ENCODE data around the gene GAGE10. TPM values are rescaled to one million over a fixed set of nuclear protein-coding genes. Genes with fewer than 3 reads are reported as not detected.
A peak's percentile ranks its signal among the peaks of the same experiment; 100 is the strongest.

Gene GAGE10
- total and polyA plus RNA-seq, 2 of the 8 experiments (the other 6 are each of a cell fraction or from before 2014, with no cell fraction given), result not detected

DNA sequence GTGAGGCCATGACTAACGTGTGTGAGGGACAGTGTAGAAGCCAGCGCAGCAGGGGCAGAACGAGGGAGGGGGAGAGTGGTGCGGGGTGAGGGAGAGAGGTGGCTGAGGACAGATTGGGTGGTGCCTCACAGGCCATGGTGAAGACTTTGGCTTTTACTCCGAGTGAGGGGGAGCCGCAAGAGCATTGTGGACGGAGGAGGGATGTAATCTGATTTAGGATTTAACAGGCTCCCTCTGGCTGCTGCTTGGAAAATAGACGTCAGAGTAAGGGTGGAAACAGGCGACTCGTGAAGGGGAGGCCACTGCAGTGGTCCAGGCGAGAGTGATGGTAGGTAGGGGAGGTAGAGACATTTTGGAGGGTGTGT, 20.8 kb upstream of the GAGE10 start:
- no peak overlapping the region for H3K56ac ChIP-seq (replicated peaks; ENCODE audit: insufficient read length, low read depth, low read length)
- CTCF ChIA-PET (ENCODE audit: partially characterized antibody), result interaction anchor here (1.7 kb wide), 1 partner anchor 90 kb away, joined by 11 read pairs; no protein-coding TSS in a partner anchor
- peak overlapping the region in 1 of 2 experiments; percentile 7; a peak in 1 of 4 replicates for H3K4me2 ChIP-seq (ENCODE audit: insufficient read depth in 1 of 2, low read depth in 2 of 2, low read length in 2 of 2)
- no peaks in the 10 kb centered on the region for H3K23me2 ChIP-seq (ENCODE audit: low read depth, low read length)
- FAIRE-seq, result peak; percentile 78
- no peak overlapping the region for H4K8ac ChIP-seq (ENCODE audit: extremely low read depth, insufficient read depth, low read length)
- H3K23ac ChIP-seq (ENCODE audit: insufficient read length), result no peak overlapping the region
- no peak overlapping the region for H2BK12ac ChIP-seq (ENCODE audit: low read depth, low read length)
- no peak overlapping the region for H3K27ac ChIP-seq (ENCODE audit: low read depth, low read length)
- H3K9me3 ChIP-seq (ENCODE audit: insufficient read depth in 2 of 2, low read depth in 1 of 2, low read length in 1 of 2), result no peaks in the 10 kb centered on the region
- H3K79me1 ChIP-seq (ENCODE audit: low read depth, low read length), result no peaks in the 10 kb centered on the region
- no peak overlapping the region for H2AK5ac ChIP-seq (ENCODE audit: low read depth, low read length)
- no peak overlapping the region for H3K14ac ChIP-seq (ENCODE audit: insufficient read length)
- H4K5ac ChIP-seq (ENCODE audit: insufficient read length, low read depth, low read length), result no peak overlapping the region
- WGBS, 2 experiments (ENCODE audit: extremely low coverage in 1 of 2, insufficient coverage in 1 of 2, insufficient read length in 1 of 2, insufficient replicate concordance in 2 of 2, low coverage in 1 of 2, low lambda C conversion rate in 2 of 2, missing lambda C conversion rate in 1 of 2), result 58% methylated on average over 7 of the region's 11 CpGs; no CpG with 5 or more reads in 1 of the 2 experiments
- POLR2A ChIA-PET (ENCODE audit: partially characterized antibody), result interaction anchor here (1.0 to 2.1 kb wide), 2 partner anchors 8 to 14 kb away, joined by 3 to 5 read pairs; no protein-coding TSS in a partner anchor
- H3K79me2 ChIP-seq (ENCODE audit: control insufficient read depth in 1 of 2, insufficient read depth in 2 of 2, low read length in 2 of 2), result no peaks in the 10 kb centered on the region
- no peak overlapping the region for H2AFZ ChIP-seq (ENCODE audit: low read length)
- no peak overlapping the region for H3K4me3 ChIP-seq (ENCODE audit: extremely low read depth in 1 of 4, insufficient read depth in 2 of 4, low read depth in 3 of 4, low read length in 4 of 4)
- H4K20me1 ChIP-seq (replicated peaks in 1 of 2; ENCODE audit: control insufficient read depth in 1 of 2, insufficient read depth in 2 of 2, low read length in 2 of 2), result no peaks in the 10 kb centered on the region
- no peak overlapping the region for H4K91ac ChIP-seq (replicated peaks; ENCODE audit: insufficient read length, low read length)
- H3K18ac ChIP-seq (ENCODE audit: extremely low read depth, low read length), result no peak overlapping the region
- no peak overlapping the region for H2BK20ac ChIP-seq (ENCODE audit: low read length)
- no peak overlapping the region for H2BK5ac ChIP-seq (ENCODE audit: low read depth, low read length)
- no peaks in the 10 kb centered on the region for H3K27me3 ChIP-seq (replicated peaks in 1 of 4; ENCODE audit: control insufficient read depth in 3 of 4, extremely low read depth in 1 of 4, insufficient read depth in 3 of 4, low read length in 3 of 4)
- H3K36me3 ChIP-seq (ENCODE audit: control insufficient read depth in 2 of 4, insufficient read depth in 4 of 4, low read length in 3 of 4), result no peaks in the 10 kb centered on the region
- H3K4ac ChIP-seq (replicated peaks; ENCODE audit: insufficient read length, low read depth, low read length), result no peak overlapping the region
- no peak overlapping the region for H2BK15ac ChIP-seq (ENCODE audit: low read length)
- no peak overlapping the region for H2BK120ac ChIP-seq (replicated peaks; ENCODE audit: low read depth, low read length)
- no peaks in the 10 kb centered on the region; a peak in 1 of 7 replicates for H3K4me1 ChIP-seq (replicated peaks in 1 of 4; ENCODE audit: control insufficient read depth in 3 of 4, insufficient read depth in 4 of 4, low read length in 3 of 4)
- DNase-seq (ENCODE audit: low read depth in 1 of 2, low spot score in 2 of 2), result no peak
- no peak overlapping the region for H3K9ac ChIP-seq (replicated peaks in 1 of 4; ENCODE audit: extremely low read depth in 1 of 4, low read depth in 3 of 4, low read length in 3 of 4)
- TF ChIP-seq CHD2 (IDR thresholded peaks at IDR 0.05; ENCODE audit: low read length) (no peak), JUN (IDR thresholded peaks at IDR 0.05; ENCODE audit: low read depth, low read length) (no peak), EGR1 (IDR thresholded peaks at IDR 0.05; ENCODE audit: borderline replicate concordance, low read depth, low read length) (no peak), TEAD4 (IDR thresholded peaks at IDR 0.05; ENCODE audit: low read depth, low read length) (no peak), CREB1 (IDR thresholded peaks at IDR 0.05) (0 out of 2 replicates have a peak, but pooled peaks have one; percentile 38), HDAC2 (IDR thresholded peaks at IDR 0.05; ENCODE audit: borderline replicate concordance in 1 of 2, low read depth in 2 of 2, low read length in 2 of 2) (no peak), KDM4A (IDR thresholded peaks at IDR 0.05; ENCODE audit: low read depth, low read length, severe bottlenecking) (no peak), CBX5 (IDR thresholded peaks at IDR 0.05; ENCODE audit: low read depth, low read length) (no peak), SIX5 (IDR thresholded peaks at IDR 0.05; ENCODE audit: low read depth, low read length) (no peak), NANOG (IDR thresholded peaks at IDR 0.05; ENCODE audit: insufficient read depth, low read depth, low read length, poor library complexity, severe bottlenecking) (no peak), KDM5A (IDR thresholded peaks at IDR 0.05; ENCODE audit: low read length) (no peak), CTCF (IDR thresholded peaks at IDR 0.05; ENCODE audit: control extremely low read depth in 1 of 3, insufficient read depth in 1 of 3, low read depth in 1 of 3, low read length in 3 of 3) (peak in 2 of 3 experiments; percentile 17 to 34; a peak in 2 of 4 replicates)

All from H1 (cell line).